H4 (cell line): ENCODE results near the gene CAPN3. TPM values are rescaled to one million over a fixed set of nuclear protein-coding genes. Genes with fewer than 3 reads are reported as not detected.

Experiments
- DNase-seq: peaks from one replicate; pipeline ENCODE4 v3.0.0-alpha.2; 2015; ENCODE audit warnings: low spot score
- total RNA-seq: library from RNA; depleted of rRNA; stranded (reverse); fragments of >200 nt; shearing (Covaris generic); gene quantifications from 2 replicates; pipeline ENCODE4 v1.2.3, GENCODE V29; 2014

CAPN3 gene
- total RNA-seq, 1 experiment from 2014 or later = 0.43 TPM

DNA sequence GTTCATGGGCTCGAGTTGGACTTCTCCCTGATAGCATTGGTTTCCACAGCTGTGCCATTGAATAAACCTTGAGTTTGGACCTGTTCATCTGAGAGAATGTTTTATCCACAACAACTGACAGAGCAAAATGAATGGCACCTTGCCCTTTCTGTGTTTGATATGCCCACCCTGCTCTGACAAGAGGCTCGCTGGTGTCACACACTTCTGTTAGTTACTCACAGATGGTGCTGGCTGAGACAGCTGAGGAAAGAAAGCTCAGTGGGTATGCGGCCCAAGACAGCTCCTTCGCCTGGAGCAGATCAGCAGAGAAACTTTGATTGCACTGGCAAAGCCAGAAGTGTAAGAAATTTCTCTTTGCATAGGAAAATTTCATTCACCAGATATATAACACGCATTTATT, 2.5 kb upstream of the CAPN3 start:
- DNase-seq = no peak

DNA sequence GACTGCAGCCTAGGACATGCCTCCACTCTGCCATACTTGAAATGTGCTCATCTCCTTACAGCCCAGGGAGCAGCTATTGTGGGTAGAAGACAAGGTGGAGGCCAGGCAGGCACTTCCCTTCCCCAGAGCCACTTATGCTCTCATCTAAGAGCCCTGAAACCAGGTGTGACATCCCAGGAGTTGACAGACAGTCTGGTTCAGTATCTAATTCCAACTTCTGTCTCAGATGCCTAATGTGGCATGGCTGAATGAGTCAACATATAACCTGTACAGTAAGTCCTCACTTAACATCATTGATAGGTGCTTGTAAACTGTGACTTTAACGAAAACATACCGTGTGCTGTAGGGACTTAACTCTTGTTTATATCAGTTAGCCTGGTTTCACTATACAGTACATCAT, 1.2 kb upstream of the CAPN3 start:
- no peak for DNase-seq

DNA sequence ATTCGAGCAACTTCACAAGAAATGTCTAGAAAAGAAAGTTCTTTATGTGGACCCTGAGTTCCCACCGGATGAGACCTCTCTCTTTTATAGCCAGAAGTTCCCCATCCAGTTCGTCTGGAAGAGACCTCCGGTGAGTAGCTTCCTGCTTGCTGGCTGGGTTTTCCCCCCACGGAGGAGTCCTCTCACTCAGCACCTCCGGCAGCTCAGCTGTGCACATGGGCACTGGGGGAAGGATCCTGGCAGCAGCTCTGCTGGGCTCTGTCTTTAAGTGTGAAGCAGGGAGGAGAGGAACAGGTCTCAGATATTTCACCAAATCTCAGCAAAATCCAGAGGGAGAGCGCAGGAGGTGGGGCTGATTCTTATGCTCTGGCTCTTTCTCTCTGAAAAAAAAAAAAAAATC, 684 bp downstream of the CAPN3 start:
- no peak for DNase-seq

DNA sequence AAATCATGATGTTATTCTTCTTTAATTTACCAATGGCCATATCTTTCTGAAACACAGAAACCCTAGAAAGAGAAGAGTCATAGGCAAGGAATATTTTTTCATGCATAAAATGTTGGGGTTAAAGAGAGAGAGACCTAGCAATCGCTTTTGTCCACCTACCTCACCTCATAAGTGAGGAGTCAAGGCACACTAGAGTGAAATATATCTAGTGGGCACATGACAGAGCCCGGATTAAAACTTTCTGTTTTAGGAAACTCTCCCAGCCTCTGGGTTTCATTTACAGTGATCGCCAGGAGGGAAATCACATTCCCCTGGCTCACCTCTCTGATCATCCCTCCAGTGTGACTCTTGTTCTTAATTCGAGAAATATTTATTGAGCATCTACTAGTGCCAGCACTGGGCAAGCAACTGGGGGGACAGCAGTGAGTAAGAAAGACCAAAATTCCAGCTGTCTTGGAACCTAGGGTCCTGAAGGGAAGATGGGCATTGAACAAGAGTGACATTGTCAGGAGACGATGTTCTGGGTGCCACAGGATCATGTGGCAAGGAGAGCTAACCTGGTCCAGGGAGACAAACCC, 1.3 kb downstream of the CAPN3 start:
- no peak for DNase-seq

DNA sequence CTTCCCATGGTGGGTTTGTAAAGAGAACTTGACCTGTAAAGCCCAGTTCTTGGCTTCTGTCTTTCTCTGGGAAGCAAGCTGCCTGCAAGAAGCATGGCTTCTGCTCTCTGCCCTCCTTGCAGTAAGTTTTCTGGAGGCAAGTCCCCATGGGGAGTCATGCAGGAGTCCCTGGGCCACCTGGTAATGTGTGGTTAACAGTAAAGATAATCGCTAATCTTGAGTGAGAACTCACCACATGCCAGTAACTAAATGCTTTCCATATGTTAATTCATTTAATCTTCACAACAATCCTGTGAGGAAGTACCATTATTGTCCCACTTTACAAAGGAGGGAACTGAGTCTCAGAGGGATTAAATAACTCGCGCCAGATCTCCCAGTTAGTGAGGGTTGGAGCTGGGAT, 4.2 kb downstream of the CAPN3 start:
- DNase-seq = no peak

- no peak for DNase-seq
These were observed 4.6 kb downstream of the CAPN3 start for GRCh38 chr15:42363942-42364341.

DNA sequence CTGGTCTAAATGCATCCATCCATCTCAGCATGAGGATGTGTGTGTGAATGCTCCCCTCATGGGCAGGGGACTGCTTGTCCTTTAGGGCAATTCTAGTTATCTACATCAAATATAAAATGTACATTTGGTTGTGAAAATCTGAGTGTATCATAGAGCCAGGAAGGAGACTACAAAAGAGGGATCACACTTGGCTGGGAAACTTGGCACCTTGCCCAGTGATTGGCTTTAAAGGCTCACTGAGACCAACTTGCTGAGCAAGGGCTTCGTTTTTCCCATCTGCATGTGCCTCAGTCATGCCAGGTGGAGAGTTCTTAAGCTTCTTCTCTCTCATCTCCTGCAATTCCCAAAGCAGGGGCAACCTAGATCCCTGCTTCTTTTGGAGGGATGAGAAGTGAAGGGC, 5.2 kb downstream of the CAPN3 start:
- no peak for DNase-seq

DNA sequence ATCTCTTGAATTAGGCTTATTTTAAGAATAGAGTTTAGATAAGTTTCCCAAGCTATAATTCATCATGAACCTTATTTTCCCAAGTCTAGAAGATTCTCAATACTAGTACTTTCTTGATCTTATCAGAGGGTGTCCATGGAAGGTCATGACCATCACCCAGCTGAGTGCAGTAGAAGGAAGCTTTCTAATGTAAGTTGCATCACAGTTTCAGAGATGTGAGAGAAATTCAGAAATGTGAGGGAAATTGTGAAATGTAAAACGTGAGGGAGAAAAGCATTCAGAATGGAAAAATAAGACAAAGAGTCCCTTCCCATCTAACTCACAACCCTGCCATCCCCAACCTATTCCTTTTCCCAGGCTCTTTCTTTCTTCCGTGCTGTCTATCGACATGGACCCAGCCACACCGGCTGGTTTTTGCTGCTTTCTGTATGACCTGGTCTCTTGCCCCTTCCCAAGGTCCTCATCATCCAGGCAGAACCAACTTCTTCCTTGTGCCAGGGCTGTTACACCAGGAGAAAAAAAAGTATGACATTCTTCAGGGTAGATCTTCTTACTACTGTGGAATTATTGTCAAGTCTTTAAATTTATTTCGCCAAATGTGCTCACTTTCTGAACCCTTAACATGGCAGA, 6.7 kb downstream of the CAPN3 start:
- no peak for DNase-seq

GRCh38 chr15:42367041-42367440, 7.7 kb downstream of the CAPN3 start:
- no peak for DNase-seq

GRCh38 chr15:42368096-42368495, 8.8 kb downstream of the CAPN3 start:
- no peak for DNase-seq

DNA sequence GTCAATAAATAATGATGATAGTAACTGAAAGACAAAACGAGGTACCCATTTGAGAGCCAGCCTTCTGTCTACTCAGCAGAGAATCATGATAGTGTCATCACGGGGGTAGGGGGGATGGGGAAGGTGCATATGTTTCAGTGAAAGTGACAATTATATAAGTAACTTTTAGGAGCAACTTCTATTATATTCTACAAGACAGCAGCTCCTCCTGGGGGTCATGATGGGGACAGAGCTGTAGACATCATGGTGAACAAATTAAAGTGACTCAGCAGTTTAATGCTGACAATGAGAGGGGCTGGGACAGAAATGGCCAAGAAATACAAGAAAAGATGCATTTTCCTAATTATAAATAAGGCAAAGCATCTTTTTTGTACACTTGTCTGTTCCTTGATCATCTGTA, 11.8 kb downstream of the CAPN3 start:
- DNase-seq = no peak

GRCh38 chr15:42373274-42373673, 14.0 kb downstream of the CAPN3 start:
- no peak for DNase-seq

DNA sequence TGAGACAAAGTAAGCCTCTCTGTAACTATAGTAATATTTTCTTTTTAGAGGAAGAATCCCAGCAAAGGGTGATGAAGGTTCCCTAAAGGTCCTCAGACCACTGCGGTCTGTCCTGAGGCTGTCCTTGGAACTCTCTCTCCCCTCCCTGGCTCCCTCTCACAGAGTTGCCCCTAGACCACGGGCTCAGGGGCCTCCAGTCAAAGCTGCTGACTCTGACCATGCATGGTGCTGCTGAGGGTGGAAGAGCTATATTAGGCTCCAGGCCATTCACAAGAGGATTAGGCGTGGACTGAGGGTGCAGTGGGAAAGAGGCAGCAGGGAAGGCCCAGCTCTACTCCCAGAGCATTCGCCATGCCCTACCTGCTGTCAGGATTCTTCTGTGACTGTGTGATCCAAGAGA, 14.6 kb downstream of the CAPN3 start:
- no peak for DNase-seq

DNA sequence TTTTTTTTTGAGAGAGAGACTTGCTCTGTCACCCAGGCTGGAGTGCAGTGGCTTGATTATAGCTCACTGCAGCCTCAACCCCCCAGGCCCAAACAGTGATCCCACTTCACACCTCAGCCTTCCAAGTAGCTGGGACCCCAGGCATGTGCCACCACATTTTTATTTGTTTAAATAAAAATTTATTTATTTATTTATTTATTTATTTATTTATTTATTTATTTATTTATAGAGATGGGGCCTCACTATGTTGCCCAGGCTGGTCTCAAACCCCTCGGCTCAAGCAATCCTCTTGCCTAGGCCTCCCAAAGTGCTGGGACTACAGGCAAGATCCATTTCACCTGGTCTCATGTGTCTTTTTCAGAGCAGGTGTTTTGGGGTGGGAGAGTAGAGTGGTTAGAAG, 15.5 kb downstream of the CAPN3 start:
- DNase-seq = no peak

DNA sequence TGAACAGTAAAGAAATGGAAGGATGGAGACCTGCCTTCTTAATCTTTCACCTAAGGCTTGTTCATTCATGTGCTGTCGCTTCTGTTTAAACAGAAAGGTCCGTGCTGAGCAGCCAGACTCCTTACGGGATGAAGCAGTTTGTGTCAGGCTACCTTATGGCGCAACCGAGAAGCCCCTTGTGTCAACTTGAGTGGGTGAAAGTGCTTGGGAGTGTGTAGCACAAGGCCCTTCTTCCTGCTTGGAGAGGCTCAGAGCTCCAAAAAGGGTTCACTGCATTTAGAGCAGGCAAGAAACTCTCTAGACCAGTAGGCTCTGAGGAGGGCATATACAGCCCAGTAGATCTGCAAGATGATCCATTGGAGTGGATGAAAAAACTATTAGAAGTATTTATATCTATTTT, 16.0 kb downstream of the CAPN3 start:
- DNase-seq = no peak

- DNase-seq = no peak
These were observed 16.6 kb downstream of the CAPN3 start for GRCh38 chr15:42375941-42376340.

- no peak for DNase-seq
These were observed 18.7 kb downstream of the CAPN3 start for GRCh38 chr15:42378011-42378410.

DNA sequence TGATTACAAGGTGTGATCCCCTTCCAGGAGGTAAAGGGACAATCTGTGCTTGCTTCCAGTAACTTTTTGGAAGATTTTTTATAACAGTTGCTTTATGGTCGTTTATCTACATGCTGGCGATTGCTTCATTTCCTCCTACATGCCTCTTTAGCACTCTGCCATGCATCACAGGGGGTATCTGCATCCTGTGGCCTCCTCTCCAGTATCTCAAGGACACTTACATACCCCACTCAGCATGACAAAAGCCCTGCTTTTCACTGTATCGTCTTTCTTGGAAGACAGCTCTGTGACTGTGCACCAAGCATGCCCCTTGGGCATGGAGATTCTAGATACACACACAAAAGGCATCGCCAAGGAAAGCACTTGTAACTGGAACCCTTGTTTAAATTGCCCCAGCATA, 25.3 kb downstream of the CAPN3 start:
- no peak for DNase-seq

DNA sequence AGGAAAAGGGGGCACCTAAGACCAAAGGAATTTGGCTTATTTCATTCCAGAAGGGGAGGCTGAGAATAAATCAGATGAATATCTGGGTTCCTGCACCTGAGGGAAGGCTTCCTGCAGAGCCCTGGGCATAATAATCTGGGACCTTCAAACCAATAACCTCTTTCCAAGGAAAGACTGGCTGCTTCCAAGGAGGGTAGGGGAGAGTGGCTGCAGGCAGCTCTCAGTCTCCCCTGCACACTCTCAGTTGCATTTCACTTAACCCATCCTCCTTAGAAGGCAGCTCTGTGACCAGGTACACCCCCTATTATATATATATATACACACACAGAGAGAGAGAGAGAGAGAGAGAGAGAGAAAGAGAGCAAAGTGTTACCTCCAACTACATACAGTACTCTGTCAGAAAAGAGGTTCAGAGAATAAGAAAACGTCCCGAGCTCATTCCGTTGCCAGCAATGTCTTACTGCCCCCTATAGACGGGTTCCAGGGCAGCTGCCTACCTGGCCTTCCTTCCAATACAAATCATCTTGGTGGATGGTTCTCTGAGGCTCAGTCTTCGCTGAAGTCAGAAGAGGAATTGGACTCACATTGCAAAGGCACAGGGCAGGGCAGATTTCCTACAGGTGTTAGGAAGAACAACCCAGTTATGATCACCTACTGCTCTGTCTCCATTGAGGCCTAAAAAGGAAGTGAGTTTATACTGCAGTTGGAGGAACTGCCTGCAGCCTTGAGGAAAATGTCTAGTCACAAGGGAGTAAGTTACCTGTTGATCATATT, 26.1 kb downstream of the CAPN3 start:
- peak; percentile 21 for DNase-seq

DNA sequence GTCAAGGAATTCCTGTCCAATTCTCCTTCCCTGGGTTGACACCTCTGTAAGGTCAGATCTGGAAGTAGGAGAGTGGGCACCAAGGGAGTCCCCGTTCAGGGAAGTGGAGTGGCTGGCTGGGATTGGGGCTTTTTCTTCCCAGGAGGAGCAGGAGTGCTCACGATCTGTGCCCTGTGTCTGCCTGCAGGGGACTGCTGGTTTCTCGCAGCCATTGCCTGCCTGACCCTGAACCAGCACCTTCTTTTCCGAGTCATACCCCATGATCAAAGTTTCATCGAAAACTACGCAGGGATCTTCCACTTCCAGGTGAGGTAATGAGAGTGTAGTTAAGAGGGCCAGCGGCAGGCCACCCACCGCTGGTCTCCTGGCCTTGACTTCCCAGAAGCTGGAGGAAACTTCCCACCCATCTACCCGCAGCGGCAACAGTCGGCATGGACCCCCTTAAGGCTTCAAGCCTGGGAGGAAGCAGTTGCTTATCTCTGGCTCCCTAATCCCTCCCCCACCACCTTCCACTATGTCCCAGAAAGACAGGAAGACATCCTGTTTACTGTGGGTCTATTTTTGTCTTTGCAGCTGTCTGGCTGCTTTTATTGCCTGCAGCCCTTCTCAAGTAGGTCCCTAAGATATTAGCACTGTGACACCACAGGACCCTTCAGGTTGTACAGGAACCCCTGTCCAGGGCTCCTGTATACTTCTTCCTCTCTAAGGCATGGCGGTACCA, 26.8 kb downstream of the CAPN3 start:
- no peak for DNase-seq

GRCh38 chr15:42387603-42388002, 28.3 kb downstream of the CAPN3 start:
- DNase-seq = no peak

- DNase-seq = no peak
These were observed 33.2 kb downstream of the CAPN3 start for GRCh38 chr15:42392309-42393024.
